Activated CD8-positive, alpha-beta memory T cell treated with anti-CD3 and anti-CD28 coated beads for 48 hours (primary cell): ENCODE data around the gene KLC3.

Experiments
- DNase-seq, 3 experiments: peaks; one replicate each; pipeline ENCODE4 v3.0.0-alpha.2; 2020; ENCODE audit warnings: low read depth in 2 of 3, low spot score in 2 of 3

KLC3 gene

GRCh38 chr19:45370410-45371204, 30.1 kb downstream of the KLC3 start, which contains the start of gene ERCC2:
TSS of gene ERCC2 (minus strand) at chr19:45370573. CDS start at chr19:45370540, 33 bp downstream.
- DNase-seq, result peak; percentile 99 to 100 (median 99)

GRCh38 chr19:45376045-45376724, 35.6 kb downstream of the KLC3 start:
- no peak for DNase-seq

- no peak for DNase-seq
These were observed 39.6 kb downstream of the KLC3 start for GRCh38 chr19:45380107-45380506.

GRCh38 chr19:45382426-45382825, 41.9 kb downstream of the KLC3 start:
- DNase-seq, result no peak

- DNase-seq, result no peak
These were observed 45.1 kb downstream of the KLC3 start for GRCh38 chr19:45385392-45386221.

- DNase-seq, result no peak
These were observed 50.8 kb downstream of the KLC3 start for GRCh38 chr19:45391346-45391745.

- DNase-seq, result no peak
These were observed 51.5 kb downstream of the KLC3 start for GRCh38 chr19:45391871-45392665.

- DNase-seq, result no peak
These were observed 55.5 kb downstream of the KLC3 start for GRCh38 chr19:45395821-45396617.

GRCh38 chr19:45400192-45400591, 59.6 kb downstream of the KLC3 start:
- DNase-seq, result no peak
